ENCODE measurements around the gene PASK.
"Not testable (repeated sequence)": the region's sequence is repeated elsewhere in the genome, so short reads cannot be mapped to it uniquely, and the experiment has no call there.

The PASK gene

DNA sequence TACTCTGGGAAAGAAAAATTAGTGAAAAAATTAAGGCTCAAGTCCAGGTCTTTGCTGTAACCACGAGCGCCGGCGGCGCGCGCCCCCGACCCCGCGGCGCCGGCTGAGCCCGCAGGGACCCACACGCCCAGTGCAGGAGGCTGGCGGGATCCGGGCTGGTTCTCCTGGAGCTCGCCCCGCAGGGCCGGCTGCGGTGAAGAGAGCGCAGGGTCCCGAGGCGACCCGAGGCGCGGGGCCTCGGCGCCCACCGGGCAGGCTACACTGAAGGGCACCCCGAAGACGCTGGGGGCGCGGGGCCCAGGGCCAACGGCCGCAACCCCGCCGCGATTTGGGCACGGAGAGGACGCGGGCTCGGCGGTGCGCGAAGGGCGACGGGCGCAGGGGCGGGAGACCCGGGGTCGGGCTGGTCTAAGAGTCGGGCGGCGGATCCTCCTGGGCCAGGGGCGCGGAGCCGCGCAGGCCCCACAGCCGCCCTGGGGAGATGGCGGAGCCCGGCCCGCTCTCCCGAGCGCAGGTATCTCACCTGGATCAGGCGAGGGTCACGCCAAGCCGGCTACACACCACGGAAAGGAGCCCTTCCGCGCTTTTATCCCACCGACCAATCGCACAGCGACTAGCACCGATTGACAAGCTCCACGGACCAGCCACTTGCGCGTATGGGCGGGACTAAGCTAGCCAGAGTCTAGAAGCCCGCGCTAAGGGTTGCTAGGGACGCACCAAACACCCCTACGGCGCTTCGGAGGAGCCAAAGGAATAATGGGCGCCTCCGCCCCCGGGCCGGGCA is at the start of gene PASK:
Gene PASK, minus strand, starts transcription at position 582 of the 784 bp plus-strand sequence. CDS start 6,440 bp downstream, outside the sequence.
- peak; percentile 99 for DNase-seq

DNA sequence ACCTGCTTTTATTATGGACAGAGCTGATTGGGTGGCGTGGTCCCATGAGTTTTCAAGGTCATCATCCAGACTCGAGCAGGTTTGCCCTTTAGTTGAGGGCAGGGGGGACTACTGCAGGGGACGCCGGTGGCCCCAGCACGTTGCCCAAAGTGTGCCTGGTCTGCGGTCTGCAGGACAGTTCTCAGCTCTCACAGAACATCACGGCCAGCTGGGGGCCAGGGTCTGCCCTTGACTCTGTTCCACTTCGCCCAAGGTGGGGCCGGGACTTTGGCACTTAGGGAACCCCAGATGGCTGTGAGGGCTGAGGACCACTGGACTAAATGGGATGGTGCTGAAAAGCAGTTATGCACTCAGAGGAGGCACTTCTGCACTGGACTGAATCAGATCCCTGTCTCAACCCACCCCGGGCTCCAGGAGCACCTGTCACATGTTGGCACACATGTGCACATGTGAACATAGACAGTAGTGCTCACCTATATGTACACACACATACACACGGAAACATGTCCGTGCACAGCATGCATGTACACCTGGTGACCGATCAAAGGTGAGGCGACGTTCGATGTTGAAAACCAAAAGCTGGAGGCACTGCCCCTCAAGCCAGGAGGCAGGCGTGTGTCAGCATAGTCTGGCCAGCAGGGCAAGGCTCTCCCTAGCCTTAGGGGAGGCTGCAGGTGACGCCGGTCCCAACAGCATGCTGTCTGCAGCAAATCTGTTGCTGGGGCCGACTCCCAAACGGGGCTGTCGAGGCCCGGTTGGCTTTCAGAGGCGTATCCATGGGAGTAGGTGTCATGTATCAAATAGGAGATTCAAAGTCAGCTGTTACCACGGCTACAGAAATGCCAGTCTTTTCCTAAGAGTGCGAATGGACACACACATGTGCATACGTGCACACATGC is 49.4 kb upstream of the PASK start:
- DNase-seq: no peak

DNA sequence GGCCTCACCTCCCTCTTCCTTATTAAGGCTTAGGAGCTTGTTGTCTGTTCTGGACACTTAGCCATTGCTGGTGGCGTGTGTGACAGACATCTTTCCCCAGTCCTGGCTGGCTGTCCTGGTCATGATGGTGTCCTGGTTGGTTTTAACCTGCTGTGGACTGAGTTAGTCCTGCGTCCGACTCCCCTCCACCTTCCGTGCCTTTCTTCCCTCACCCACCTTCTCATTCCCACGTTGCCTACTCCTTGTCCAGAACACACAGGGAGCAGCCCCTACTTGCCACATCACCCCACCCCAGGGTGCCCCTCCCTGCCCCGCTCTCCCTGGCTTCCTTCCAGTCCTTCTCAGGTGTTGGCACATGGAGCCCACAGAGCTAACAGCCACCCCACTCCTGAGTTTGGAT is 48.7 kb upstream of the PASK start:
- DNase-seq: no peak

DNA sequence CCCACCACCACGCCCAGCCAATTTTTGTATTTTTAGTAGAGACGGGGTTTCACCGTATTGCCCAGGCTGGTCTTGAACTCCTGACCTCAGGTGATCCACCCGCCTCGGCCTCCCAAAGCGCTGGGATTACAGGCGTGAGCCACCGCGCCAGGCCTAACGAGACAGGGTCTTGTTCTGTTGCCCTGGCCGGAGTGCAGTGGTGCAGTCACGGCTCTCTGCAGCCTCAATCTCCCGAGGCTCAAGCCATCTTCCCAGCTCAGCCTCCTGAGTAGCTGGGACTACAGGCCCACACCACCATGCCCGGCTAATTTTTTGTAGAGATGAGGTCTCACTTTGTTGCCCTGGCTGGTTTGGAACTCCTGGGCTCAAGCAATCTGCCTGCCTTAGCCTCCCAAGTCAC is 48.0 kb upstream of the PASK start:
- DNase-seq: not testable (repeated sequence)

DNA sequence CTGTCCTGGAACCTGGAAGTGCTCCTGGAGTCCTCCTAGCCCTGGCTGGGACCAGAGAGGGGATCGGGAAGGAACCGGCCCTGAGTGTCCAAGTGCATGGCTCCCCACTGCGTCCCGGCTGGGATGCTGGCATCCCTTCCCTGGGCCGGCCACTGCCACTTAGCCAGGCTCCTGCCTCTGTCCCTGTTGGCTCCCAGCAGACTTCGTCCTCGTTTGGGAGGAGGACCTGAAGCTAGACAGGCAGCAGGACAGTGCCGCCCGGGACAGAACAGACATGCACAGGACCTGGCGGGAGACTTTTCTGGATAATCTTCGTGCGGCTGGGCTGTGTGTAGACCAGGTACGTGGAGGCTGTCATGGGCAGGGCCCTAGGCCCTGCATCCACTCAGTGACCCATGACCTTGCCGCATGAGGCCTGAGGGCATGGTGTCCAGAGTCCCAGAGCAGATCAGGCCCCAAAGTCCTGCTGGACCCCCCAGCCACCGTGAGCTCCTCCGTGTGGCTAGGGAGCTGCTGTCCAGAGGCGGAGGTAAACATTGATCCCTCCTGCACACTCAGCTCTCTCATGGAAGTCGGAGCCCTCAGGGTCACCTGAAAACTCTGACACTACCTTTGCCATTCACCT is 46.3 kb upstream of the PASK start:
- no peak for DNase-seq

DNA sequence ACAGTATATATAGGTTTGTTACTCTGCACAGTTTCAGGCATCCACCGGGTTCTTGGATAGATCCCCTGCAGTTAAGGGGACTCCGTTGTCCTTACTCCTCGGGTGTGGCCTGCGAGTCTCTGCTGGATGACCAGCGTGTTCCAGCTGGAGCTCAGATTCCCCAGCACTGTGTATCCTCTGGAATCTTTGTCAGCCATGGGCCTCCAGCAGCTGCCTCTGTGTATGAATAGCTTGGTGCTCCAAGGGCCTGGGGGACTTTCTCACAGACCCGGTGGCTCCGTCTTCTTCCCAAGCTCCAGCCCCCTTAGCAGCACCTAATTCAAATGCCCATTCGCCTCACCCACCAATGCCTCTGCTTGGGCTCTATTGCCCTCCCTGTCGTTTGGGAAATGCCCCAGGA is 45.5 kb upstream of the PASK start:
- DNase-seq: no peak

DNA sequence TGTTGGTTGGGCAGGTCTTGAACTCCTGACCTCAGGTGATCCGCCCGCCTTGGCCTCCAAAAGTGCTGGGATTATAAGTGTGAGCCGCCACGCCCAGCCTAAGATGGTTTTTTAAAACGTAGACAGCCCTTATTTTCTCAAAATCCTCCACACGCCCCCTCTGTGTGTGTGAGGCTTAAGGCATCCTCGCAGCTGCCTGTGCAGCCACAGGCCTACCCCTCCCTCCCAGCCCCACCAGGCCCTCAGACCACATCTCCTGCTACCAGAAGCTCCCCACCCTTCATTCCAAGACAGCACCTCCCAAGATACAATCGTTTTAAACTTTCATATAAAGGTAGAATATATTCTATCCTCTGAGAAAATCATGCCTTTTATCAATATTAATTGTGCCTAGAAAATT is 44.0 kb upstream of the PASK start:
- no peak for DNase-seq

DNA sequence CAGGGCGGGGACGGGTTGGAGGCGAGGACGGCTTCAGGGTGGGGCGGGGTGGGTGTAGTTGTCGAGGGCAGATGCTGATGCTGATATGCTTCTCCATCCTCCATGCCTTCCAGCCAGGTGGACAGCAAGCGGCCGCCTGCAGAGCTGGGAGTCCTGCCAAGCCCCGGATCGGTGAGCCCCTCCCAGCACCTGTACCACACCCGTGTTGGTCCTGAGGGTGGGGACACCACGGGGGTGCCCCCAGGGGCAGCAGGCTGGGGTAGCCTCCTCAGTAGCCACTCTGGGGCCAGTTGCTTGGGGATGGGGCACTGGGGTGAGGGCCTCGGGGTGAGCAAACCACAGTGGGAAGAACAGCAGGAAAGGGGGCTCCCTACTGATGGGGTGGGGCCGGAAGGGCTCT is 41.8 kb upstream of the PASK start:
- no peak for DNase-seq

DNA sequence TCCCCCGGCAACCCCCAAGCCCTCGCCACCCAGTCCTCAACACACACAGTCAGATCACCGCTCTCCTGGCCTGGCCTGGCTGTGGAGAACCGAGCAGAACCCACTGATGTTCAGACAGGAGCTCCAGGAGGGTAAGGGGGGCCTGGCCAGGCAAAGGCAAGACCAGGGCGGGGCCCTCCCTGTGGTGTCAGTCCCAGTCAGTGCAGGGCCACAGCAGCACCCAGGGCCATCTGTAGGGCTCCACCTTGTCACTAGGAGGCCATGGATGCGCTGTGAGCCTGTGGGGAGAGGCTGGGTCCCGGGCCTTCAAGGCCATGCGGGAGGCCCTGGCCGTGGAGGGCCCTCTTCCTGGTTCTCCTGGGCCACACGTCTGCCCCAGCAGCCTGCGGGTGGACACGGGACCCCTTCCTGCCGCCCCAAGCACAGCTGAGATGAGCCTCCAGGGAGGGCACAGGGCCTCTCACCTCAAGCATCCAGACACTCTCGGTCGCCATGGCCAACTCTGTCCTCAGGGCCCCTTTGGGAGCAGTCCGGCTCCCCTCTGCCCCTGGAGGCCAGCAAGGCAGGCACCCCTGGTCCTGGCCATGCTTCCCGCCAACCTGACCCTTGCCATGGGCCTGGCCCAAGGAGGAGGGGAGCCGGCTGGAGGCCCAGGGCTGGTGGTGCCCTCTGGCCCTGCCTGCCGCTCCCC is 41.2 kb upstream of the PASK start:
- no peak for DNase-seq

DNA sequence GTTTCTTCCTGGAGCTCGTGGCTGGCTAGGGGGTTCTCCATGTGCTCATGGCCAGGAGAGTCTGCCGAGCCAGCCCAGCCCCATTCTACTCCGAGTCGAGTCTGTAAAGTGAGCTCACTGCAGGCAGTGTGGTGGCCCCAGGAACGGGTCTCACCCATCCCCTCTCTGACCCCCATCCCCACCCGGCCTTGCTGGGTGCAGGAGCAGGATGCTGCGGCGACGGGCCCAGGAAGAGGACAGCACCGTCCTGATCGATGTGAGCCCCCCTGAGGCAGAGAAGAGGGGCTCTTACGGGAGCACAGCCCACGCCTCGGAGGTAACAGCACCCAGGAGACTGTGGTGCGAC is 40.6 kb upstream of the PASK start:
- DNase-seq: no peak

DNA sequence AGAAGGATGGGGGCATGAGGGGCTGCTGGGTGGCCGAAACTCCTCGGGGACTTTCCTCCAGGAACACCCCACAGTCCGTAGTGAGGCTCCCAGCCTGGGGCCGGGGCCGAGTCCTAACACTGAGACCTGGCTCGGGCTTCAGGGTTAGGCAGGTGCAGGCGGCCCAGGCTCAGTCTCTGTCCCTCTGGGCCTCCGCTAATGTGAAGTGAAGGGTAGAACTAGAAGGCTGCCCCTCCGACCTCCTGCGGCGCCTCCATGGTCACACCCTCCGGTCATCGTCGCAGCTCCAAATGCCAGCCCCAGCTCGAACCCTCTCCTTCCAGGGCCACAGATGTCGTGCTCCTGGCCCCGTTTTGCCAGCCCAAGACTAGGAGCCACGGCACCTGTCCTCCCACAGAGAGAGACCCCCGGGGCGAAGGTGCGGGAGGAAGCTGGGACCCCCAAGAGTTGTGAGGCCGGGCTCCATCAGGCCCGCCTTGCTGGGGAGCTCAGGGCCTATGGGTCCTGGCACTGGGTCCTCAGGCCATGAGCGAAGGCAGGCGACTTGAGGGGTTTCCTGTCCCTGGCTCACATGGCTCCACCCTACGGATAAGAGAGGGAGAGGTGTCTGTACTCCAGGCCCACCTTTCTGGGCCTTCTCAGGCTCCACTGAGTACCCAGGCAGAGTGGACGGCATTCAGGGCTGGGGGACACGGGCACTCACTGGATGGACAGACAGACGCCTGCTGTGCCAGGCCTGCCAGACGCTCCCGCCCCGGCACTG is 40.0 kb upstream of the PASK start:
- DNase-seq: no peak

DNA sequence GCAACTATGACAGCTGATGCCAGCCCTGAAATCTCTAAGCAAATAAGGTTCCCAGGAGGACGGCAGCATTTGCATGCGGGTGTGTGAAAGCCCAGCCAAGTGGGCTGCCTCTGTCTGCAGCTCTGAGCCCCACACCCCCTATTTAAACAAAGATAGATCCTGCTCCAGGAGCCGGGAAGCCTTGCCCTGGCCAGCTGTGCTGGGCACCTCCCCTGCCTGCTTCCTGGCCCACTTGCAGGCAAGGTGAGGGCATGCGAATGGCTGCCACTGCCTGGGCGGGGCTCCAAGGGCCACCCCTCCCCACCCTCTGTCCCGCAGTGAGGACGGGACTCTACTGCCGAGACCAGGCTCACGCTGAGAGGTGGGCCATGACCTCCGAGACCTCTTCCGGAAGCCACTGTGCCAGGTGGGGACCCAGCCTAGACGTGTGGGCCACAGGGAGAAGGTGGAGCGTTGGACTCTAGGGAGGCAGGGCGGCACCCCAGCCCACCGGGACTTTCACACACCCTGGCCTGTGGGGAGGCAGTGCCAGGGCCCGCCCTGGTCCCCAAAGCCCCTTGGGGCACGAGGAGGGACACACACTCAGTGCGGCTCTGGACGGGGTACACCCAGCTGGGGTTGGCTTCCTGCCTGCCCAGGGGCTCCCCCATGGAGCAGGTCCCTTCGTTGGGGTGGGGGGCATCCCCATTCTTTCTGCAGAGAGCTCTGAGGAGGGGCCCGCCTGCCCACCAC is 39.3 kb upstream of the PASK start, which contains the start of gene ANO7:
Gene ANO7, plus strand, starts transcription at position 317 of the 732 bp plus-strand sequence. CDS start 1,387 bp downstream, outside the sequence.
- peak; percentile 54 for DNase-seq

DNA sequence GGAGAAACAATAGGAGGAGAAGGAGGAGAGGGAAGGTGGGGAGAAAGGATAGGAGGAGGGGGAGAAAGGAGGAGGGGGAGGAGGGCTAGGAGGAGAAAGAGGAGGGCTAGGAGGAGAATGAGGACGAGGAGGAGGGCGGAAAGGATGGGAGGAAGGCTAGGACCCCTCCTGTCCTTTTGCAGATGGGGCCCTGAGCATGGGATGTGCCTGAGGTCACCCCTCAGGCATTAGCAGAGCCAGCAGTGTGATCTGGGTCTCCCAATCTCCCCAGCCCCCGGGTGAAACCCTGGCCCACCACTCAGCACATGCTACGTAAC is 38.6 kb upstream of the PASK start:
- DNase-seq: no peak

DNA sequence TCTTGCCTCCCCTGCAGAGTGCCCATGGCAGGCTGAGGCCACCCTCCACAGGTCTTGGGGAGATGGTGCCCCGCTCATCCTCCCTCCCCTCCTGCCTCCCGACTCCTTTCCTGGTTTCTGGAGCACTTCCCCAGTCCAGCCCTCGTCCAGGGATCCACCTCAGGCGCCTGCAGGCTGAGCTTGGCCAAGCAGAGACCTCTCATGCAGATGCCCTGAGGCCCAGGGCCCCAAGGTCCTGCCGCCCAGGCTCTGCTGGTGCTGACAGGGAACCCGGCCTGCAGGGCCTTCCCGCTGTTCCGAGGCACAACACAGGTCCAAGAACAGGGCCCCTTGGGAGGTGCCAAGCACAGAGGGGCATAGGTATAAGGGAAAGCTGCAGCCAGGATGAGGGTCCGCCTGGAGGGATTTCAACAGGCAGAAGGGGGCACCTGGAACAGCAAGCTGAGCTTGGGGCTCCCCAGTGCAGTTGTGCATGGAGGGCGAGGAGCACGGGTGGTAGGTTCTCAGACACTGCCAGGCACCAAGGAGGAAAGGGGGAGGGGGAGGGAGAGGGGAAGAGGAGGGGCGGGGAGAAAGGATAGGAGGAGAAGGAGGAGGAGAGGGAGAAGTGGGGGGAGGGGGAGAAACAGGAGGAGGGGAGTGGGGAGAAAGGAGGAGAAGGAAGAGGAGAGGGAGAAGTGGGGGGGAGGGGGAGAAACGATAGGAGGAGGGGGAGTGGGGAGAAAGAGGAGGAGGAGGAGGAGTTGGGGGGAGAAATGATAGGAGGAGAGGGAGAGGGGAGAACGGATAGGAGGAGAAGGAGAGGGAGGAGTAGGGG is 38.0 kb upstream of the PASK start:
- no peak for DNase-seq

DNA sequence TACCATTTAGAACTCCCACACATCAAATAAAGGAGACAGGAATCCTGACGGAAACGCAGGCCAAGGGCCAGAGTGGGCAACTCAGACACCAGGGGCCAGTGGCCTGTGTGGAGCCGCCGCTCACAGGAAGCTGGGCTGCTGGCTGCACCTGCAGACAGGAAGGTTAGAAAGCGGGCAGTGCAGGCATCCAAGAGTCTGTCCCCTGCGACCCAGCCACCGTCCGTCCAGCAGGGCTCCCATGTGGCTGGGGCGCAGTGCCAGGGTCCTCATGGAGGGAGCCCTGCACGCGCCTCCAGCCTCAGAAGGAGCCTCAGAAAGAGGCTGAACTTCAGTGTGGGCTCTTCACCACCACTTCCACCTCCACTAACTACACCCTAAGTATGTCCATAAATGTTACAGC is 36.7 kb upstream of the PASK start:
- no peak for DNase-seq

DNA sequence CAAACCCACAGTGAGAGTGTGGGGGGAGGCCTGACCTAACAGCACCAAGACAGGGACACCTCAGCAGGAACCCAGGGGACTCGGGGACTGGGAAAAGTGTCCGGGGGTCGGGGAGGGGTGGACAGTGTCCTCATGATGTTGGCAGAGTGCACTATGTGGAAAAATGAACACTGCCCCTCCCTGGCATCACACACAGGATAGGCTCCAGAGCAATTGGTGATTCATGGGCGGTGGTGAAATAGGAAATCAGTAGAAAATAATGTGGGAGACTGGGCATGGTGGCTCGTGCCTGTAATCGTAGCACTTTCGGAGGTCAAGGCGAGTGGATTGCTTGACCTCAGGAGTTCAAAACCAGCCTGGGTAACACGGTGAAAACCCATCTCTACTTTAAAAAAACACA is 35.6 kb upstream of the PASK start:
- DNase-seq: no peak

DNA sequence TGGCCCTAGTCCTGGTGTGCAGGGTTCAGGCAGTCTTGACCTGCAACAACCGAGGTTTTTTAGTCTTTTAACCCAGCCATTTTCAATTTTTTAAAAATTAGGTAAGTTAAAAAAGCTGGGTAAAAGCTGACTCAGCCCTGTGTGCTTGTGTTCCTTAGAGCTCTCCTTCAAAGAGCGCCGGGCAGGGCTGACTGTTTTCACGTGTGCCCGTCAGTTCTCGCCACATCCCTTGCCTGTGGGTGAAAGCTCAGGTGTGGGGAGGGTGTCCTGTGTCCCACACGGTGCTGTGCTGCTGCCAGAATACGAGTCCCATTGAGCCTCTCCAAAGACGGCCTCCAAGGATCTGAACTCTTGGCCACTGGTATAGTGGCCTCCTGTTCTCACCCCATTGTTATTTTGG is 33.9 kb upstream of the PASK start:
- DNase-seq: no peak

DNA sequence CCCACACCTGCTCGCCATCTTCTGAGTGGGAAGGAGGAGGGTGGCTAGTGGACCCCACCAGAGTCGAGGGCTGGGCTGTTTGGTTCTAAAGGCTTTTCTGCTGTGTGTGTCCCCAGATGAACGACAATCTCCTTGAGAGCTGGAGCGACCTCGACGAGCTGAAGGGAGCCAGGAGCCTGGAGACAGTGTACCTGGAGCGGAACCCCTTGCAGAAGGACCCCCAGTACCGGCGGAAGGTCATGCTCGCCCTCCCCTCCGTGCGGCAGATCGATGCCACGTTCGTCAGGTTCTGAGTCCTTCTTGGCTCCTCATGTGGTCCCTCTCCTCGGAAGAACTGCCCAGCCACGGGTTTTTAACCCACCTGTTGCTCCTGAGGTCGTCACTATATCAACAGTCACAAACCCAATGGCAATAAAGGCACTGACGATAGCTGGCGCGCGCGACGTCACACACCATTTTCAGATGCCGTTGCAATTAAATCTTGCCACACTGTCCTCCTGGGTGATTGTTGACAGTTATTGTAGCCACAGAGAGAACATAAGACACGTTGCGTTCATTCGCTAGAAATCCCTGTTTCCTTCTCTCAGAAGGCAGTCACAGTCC is 33.4 kb upstream of the PASK start:
- DNase-seq: no peak

DNA sequence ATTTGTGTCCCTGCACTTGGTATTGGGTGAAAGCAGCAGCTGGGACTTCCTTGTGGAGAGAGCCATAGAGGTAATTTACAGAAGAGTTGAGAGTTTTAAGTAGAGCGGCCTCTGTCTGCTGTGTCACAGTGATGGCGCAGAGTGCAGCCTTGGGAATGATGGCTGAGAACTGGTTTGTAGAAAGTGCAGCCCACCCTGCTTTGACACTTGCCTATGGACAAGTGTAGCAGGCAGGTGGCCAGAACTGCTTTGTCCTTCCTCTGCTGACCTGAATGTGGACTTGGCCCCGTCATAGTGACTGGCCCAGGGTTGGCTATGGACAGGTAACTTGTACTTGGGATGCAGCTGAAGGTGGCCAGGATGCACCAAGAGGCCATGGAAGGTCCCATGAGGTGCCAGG is 32.9 kb upstream of the PASK start:
- DNase-seq: no peak

DNA sequence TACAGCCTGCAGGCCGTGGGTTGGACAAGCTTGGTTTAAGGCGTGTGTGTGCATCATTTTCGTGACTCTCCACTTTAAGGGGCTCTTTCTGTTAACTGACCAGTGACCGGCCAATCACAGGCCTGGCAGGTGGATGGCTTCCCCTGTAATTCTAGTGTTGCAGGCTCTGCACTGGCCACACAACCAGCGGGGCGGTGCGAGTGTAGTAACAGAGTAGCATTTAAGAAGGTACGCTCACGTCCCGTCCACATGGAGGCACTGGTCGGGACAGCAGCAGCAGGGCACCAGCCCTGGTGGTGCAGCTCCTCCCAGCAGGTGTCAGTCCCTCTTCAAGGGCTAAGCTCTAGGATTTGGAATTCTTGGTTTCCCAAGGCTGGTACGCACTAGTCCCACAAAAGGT is 31.2 kb upstream of the PASK start:
- DNase-seq: no peak
